GM21786 (cell line): ENCODE measurements around the gene STOML2.
A peak's percentile ranks its signal among the peaks of the same experiment; 100 is the strongest.

ENCODE experiments used
- ATAC-seq: cut with Tn5 transposase; IDR thresholded peaks from one replicate; pipeline ENCODE4 v1.9.1; 2021; ENCODE audit not compliant: unreplicated experiment

The STOML2 gene

GRCh38 chr9:35072461-35073278 lies 30.3 kb downstream of the STOML2 start, which contains the start of gene VCP:
VCP (minus strand) TSS chr9:35072625; CDS start chr9:35072353, 272 bp downstream.
- peak; percentile 86 for ATAC-seq

DNA sequence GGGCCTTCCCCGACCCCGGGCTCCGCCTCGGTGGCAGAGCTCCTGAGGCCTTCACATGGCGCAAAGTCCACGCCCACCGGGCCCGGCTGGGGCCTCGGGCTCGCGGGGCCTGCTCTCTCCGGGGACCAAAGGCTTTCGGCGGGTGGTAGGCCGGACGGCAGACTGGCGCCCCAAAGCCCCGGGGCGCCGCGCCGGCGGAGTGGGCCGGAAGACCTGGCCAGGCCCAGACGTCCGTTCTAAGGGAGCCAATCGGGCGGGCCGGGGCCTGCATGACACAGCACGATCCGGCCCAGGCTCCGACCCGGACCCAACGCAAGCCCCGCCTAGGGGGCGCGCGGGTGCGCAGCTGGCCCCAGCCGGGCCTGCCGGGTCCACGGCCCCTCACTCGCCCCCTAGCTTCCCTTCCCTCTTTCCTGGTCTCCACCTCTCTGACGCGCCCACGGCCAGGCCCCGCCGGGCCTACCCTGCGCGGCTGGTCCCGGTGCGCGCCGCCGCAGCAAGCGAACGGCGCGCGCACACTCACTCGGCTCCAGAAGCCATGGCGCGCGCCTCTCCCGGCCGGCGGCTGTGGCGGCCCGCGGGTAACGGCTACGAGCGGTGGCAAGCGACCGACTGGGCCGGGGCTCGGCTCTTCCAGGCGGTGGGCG lies 31.0 kb downstream of the STOML2 start:
- ATAC-seq: peak; percentile 39

DNA sequence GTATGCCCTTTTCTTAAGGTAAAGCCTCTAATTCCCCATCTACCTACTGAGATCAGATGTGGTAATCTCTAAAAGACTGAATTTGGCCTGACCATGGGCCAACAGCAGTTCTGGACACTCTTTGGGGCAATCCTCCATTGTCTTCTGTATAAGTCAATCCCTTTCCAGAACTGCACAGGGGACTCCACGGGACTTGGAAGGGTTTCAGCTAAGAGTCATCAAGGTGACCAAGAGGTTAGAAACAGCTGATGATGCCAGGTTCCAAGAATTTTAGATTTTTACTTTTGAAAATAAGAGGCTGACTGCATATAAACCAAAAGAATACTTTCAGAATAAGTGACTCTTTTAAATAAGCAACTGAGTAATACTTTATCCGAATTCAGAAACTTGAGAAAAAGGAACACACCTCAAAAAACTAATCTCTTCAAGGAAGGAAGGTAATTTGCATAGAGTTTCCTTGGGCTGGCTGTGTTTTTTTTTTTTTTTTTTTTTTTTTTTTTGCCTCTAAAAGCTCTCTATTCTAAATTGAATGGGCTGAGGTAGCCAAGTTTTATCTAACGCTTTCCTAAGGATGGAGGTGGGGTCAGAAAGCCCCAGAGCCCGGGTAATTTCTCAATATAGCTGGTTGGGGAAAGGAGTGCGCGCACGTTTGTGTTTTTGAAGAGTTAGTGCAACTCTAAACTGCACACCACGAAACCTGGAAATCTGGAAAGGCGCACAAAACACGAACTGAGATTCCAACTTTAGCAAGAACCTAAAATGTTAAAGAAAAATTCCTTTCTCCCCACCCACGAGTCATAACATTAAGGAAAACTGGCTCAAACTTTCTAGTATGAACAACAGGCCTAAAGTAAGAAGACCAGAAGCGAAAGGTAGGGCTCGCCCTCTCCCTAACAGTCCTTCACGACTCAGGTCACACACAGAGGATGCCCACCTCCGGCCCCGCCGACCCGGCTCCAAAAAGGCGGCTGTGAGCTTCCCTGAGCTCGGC lies 31.8 kb downstream of the STOML2 start:
- ATAC-seq: no peak

- no peak for ATAC-seq
These were observed 33.9 kb downstream of the STOML2 start for GRCh38 chr9:35069020-35069419.

- no peak for ATAC-seq
These were observed 35.9 kb downstream of the STOML2 start for GRCh38 chr9:35067056-35067455.

- ATAC-seq: no peak
These were observed 42.3 kb downstream of the STOML2 start for GRCh38 chr9:35060548-35061207.

DNA sequence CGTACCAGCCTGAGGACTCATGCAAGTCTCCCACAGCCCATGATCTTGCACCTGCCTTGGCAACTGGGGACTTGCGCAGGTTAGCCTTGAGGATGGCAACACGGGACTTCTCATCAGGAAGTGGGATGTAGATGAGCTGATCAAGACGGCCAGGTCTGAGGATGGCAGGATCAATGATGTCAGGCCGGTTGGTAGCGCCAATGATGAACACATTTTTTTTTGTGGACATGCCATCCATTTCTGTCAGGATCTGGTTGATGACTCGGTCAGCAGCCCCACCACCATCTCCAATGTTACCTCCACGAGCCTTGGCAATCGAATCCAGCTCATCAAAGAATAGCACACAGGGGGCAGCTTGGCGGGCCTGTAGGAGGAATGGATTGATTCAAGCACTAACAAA lies 43.5 kb downstream of the STOML2 start:
- no peak for ATAC-seq

DNA sequence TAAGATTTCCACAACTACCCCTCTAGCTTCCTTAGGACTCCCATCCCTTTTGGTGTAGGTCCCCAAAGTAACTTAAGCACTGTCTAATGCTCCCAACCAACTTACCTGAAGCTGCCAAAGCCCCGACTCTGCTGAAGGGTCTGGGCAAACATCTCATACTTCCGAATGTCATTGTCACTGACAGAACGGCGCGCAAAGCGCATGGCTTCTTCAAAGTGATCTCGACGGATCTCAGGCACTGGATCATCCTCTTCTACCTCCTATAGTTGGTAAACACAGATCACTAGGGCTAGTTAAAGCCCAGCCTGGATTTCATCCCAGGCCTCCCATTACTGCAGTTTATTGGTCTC lies 45.7 kb downstream of the STOML2 start:
- no peak for ATAC-seq

DNA sequence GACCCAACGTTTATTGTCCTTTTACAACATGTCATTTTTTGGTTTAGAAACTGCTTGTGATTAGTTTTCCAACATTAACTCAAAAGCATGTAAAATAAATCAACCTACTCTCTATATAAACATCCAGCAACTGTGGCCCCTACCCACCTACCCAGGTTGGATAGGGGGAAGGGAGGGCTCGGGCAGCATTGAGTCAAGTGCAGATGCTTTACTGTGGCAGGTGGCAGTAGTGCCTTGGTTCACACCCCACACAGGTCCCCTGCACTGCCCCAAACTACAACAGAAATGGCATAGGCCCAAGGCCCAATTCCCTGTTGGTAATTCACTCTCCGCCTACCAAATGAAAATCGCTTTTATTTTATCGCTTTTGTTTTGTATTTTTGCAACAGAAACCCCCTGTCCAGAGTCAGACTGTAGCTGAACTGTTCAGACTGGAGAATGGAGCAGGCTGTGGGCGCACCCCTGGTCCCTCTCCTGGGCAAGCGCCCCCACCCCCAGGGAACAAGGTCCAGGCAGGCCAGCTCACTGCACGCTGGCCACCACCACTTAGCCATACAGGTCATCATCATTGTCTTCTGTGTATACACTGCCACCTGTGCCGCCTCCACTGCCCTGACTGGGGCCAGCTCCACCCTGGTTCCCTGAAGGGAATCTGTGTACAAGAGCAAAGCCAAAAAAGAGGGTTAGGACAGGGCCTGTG lies 46.2 kb downstream of the STOML2 start:
- no peak for ATAC-seq

- ATAC-seq: no peak
These were observed 47.9 kb downstream of the STOML2 start for GRCh38 chr9:35054871-35055644.

DNA sequence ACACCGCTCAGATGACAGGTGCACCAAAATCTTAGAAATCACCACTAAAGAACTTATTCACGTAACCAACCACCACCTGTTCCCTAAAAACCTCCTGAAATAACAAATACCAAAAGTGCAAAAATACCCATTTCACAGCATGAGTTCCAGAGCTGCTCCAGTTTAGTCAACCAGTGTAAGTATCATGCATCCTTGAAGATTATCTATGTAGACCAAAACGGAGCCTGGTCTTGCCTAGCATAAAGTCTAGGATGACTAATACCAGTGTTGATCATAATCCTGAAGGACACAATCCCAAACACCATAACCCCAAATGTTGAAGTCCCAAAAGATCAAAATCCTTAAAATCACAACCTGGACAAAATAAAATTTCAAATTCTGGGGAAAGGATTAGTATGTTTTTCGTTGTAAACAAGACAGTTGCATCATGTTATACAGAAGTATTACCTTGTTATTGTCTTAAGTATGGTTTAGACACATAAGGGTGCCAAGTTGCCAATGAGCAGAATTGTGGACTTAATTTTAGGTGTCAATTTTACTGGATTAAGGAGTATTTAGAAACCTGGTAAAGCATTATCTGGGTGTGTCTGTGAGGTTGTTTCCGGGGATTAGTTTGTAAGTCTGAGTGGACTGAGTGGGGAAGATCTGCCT lies 48.6 kb downstream of the STOML2 start:
- no peak for ATAC-seq

GRCh38 chr9:35051069-35051967 lies 51.6 kb downstream of the STOML2 start:
- no peak for ATAC-seq
